ENCODE data around the gene BFSP2.

The BFSP2 gene

DNA sequence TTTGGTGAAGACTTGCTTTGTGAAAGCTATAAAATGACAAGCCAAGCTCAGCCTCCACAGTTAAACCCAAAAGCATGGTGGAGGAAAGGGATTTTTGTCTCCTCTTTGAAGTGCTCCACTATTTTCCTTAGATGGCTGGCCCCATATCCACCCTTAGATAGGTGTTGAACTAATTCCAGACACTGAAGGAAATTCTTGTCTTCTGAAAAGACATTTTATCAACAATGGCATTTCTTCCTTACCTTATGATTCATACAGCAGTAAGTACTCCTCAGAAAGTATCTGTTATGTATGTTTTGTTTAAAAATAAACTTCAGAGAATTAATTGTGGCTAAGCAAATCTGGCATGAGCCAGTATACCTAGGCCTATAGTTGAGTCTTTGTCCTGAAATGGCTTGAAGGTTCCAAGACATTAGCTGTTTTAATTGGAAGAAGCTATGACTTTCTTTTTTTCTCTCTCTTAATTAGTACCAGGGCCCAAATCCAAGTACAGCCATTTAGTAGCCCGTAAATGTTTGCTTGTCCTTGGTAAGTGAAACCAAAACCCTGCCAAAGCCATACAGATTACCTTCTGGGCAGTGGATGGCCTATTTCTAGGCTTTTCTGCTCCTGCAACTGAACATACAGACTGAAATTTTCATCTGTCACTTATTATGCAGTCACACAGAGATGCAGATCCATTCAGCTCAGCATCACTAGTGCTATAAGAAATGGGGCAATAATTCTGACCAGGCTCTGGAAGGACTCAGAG, 5.1 kb upstream of the BFSP2 start:
- CTCF ChIA-PET: interaction anchor here (0.5 to 0.7 kb wide), 2 partner anchors 18 to 516 kb away, joined by 3 read pairs; no protein-coding TSS in a partner anchor

GRCh38 chr3:133396906-133397305, 3.0 kb upstream of the BFSP2 start:
- CTCF ChIA-PET: no interaction called here
- H3K27ac ChIP-seq: no peak overlapping the region
- no peak for DNase-seq (ENCODE audit: low spot score)
- POLR2A ChIA-PET (ENCODE audit: low non-redundant PET): no interaction called here
- TF ChIP-seq, protein P1, sequence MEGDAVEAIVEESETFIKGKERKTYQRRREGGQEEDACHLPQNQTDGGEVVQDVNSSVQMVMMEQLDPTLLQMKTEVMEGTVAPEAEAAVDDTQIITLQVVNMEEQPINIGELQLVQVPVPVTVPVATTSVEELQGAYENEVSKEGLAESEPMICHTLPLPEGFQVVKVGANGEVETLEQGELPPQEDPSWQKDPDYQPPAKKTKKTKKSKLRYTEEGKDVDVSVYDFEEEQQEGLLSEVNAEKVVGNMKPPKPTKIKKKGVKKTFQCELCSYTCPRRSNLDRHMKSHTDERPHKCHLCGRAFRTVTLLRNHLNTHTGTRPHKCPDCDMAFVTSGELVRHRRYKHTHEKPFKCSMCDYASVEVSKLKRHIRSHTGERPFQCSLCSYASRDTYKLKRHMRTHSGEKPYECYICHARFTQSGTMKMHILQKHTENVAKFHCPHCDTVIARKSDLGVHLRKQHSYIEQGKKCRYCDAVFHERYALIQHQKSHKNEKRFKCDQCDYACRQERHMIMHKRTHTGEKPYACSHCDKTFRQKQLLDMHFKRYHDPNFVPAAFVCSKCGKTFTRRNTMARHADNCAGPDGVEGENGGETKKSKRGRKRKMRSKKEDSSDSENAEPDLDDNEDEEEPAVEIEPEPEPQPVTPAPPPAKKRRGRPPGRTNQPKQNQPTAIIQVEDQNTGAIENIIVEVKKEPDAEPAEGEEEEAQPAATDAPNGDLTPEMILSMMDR (conservative IDR thresholded peaks at IDR 0.05; ENCODE audit: low read depth): no peak

More for the DNA sequence above, 5.1 kb upstream of the BFSP2 start:
- POLR2A ChIA-PET (ENCODE audit: low non-redundant PET): no interaction called here
- TF ChIP-seq, protein P1 (conservative IDR thresholded peaks at IDR 0.05; ENCODE audit: low read depth): no peak
- no peak overlapping the region for H3K27ac ChIP-seq
- DNase-seq (ENCODE audit: low spot score): no peak

DNA sequence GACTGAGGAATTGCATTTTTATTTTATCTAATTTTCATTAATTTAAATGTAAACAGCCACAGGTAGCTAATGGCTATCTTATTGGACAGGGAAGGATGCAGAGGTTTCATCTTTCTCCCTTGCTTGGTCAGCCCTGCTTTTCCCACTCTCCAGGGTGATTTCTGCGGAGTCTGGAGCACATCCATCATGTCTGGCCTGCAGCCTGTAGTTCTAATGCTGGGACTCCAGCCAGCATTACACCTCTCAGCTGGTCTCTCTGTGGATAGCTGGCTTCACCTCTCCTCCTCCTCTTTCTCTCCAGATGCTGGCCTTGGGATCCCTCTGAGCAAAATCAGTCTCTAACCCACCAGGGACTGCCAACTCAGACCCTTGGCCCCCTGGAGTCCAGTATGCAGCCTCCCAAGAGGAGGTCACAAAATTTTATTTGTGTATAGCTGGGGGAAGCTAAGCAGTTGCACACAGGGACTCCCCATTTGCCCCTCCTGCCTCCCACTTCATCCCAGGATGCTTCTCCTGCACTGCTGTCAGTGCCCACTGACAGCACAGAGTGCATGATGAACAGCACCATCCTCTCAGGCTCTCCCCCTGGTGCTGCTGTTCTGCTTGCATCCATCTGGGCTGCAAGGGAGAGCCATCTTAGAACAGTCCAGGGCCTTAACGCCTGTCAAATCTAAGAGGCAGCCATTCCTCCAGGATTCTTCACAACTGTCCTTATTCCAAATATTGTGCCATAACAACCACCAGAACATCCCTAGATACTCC, 1.7 kb downstream of the BFSP2 start:
- CTCF ChIA-PET: no interaction called here
- TF ChIP-seq, protein P1 (conservative IDR thresholded peaks at IDR 0.05; ENCODE audit: low read depth): no peak
- H3K27ac ChIP-seq: no peak overlapping the region
- POLR2A ChIA-PET (ENCODE audit: low non-redundant PET): no interaction called here
- no peak for DNase-seq (ENCODE audit: low spot score)

DNA sequence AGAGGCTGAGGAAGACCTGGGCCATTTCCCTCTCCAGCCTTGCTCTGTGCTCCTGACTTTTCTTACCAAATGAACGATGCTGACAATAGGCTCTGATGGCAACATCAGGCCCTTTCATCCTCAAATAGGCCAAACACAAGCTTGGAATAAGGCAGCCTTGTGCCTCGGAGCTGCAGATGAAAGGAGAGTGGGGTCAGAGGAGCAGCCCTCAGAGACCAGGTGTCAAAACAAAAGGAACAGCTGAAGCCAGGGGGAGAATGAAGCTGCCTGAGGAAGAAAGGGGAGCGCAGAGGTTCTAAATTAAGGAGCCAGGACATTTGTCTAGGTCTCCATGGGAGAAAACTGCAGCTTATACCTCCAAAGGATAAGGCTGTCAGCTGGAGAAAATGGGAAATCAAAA, 5.1 kb downstream of the BFSP2 start:
- TF ChIP-seq, protein P1 (conservative IDR thresholded peaks at IDR 0.05; ENCODE audit: low read depth): no peak
- POLR2A ChIA-PET (ENCODE audit: low non-redundant PET): no interaction called here
- DNase-seq (ENCODE audit: low spot score): no peak
- H3K27ac ChIP-seq: no peak overlapping the region
- CTCF ChIA-PET: interaction anchor here (0.7 kb wide), 1 partner anchor 340 kb away, joined by 4 read pairs; no protein-coding TSS in a partner anchor

GRCh38 chr3:133408366-133408765, 8.5 kb downstream of the BFSP2 start:
- TF ChIP-seq, protein P1 (conservative IDR thresholded peaks at IDR 0.05; ENCODE audit: low read depth): no peak
- POLR2A ChIA-PET (ENCODE audit: low non-redundant PET): no interaction called here
- no peak overlapping the region for H3K27ac ChIP-seq
- CTCF ChIA-PET: interaction anchor here (0.6 kb wide), 1 partner anchor 255 kb away, joined by 3 read pairs; no protein-coding TSS in a partner anchor
- DNase-seq (ENCODE audit: low spot score): no peak

DNA sequence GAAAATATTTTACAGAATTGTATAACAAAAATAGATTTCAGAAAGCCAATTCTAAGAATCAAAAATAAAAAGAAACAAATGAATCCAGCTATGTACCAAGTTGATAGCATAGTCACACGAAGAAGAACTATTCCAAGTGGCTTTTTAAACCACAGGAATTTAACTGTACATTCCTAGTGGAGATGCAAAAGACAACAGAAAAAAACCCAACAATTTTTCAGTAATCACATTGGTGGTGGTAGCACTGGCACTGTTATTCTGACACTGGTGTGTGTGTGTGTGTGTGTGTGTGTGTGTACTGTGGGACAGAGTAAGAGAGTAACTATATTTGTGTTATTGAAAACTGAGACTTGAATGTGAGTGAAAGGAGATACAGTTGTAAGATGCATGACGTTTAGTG, 9.1 kb downstream of the BFSP2 start:
- ChIA-PET CTCF (interaction anchor here (0.6 kb wide), 1 partner anchor 254 kb away, joined by 3 read pairs; no protein-coding TSS in a partner anchor), POLR2A (ENCODE audit: low non-redundant PET) (no interaction called here)
- TF ChIP-seq, protein P1 (conservative IDR thresholded peaks at IDR 0.05; ENCODE audit: low read depth): no peak
- no peak for DNase-seq (ENCODE audit: low spot score)
- no peak overlapping the region for H3K27ac ChIP-seq
